NCI-H2107 treated with DMSO at 0.1 percent for 48 hours (cell line): ENCODE measurements around the gene MAP3K14.
"Not testable (repeated sequence)": the region's sequence is repeated elsewhere in the genome, so short reads cannot be mapped to it uniquely, and the experiment has no call there.

Experiments used
- DNase-seq: peaks from one replicate; lab custom pipeline; 2025; ENCODE audit not compliant: unreplicated experiment; lab: John Stamatoyannopoulos, UW

Gene MAP3K14

GRCh38 chr17:45316434-45317110, at the start of gene MAP3K14:
MAP3K14 (minus strand) TSS chr17:45317020; CDS start chr17:45290745, 26,275 bp downstream.
- no peak for DNase-seq

- no peak for DNase-seq
These were observed 49.2 kb upstream of the MAP3K14 start for GRCh38 chr17:45366049-45366448.

GRCh38 chr17:45364531-45365390, 47.9 kb upstream of the MAP3K14 start:
- peak; percentile 68 for DNase-seq

GRCh38 chr17:45363498-45363897, 46.7 kb upstream of the MAP3K14 start:
- no peak for DNase-seq

GRCh38 chr17:45361976-45362375, 45.2 kb upstream of the MAP3K14 start:
- no peak for DNase-seq

- DNase-seq: no peak
These were observed 44.6 kb upstream of the MAP3K14 start for GRCh38 chr17:45361451-45361850.

GRCh38 chr17:45357364-45357997, 40.7 kb upstream of the MAP3K14 start:
- no peak for DNase-seq

- DNase-seq: no peak
These were observed 38.3 kb upstream of the MAP3K14 start for GRCh38 chr17:45355087-45355486.

GRCh38 chr17:45353043-45353442, 36.2 kb upstream of the MAP3K14 start:
- DNase-seq: no peak

GRCh38 chr17:45351831-45352230, 35.0 kb upstream of the MAP3K14 start:
- no peak for DNase-seq

GRCh38 chr17:45347444-45347843, 30.6 kb upstream of the MAP3K14 start:
- DNase-seq: no peak

GRCh38 chr17:45346216-45347015, 29.6 kb upstream of the MAP3K14 start:
- no peak for DNase-seq

- no peak for DNase-seq
These were observed 28.9 kb upstream of the MAP3K14 start for GRCh38 chr17:45345554-45346215.

GRCh38 chr17:45345246-45345553, 28.4 kb upstream of the MAP3K14 start:
- DNase-seq: no peak

GRCh38 chr17:45343967-45344664, 27.3 kb upstream of the MAP3K14 start:
- not testable (repeated sequence) for DNase-seq

- no peak for DNase-seq
These were observed 26.2 kb upstream of the MAP3K14 start for GRCh38 chr17:45342871-45343526.

GRCh38 chr17:45342306-45342705, 25.5 kb upstream of the MAP3K14 start:
- DNase-seq: no peak

- no peak for DNase-seq
These were observed 24.8 kb upstream of the MAP3K14 start for GRCh38 chr17:45341533-45342158.
